DMS53 treated with DMSO at 0.1 percent for 48 hours (cell line): ENCODE data around the gene CLDN24.

Source experiments
- DNase-seq: peaks from one replicate; lab custom pipeline; 2025; ENCODE audit not compliant: unreplicated experiment; lab: John Stamatoyannopoulos, UW

The CLDN24 gene

DNA sequence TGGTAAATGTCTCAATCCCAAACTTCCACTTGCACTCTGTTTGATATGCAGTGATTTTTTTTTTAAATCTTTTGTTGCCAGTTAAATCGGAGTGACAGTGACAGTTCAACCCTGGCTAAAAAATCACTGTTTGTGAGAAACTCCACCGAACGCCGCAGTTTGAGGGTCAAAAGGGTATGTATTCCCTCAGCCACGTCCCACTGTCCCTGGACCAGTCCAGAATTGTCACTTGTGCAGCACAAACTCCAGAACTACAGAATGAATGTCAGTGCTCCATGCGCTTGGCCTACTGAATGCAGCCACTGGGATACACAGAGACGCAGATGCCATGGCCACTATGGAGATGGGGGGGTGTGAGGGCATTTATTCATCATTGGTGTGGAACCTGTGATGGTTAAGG, 36.3 kb downstream of the CLDN24 start:
- no peak for DNase-seq

DNA sequence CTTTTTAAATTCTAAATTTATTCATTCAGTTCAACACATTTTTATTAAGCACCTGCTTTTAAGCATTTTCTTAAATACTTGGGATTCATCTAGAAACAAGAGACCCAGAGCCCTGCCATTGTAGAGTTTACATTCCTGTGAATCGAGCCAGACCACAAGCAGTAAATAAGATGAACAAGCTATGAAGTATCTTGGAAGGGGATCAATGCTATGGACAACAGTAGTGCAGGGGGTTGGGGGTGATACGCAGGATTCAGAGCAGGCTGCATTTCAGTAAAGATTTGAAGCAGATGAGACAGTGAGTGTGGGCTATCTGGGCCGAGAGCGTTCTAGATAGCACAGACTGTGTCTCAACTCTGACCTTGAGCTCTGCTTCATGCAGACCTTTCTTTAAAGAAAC, 37.3 kb downstream of the CLDN24 start:
- no peak for DNase-seq

DNA sequence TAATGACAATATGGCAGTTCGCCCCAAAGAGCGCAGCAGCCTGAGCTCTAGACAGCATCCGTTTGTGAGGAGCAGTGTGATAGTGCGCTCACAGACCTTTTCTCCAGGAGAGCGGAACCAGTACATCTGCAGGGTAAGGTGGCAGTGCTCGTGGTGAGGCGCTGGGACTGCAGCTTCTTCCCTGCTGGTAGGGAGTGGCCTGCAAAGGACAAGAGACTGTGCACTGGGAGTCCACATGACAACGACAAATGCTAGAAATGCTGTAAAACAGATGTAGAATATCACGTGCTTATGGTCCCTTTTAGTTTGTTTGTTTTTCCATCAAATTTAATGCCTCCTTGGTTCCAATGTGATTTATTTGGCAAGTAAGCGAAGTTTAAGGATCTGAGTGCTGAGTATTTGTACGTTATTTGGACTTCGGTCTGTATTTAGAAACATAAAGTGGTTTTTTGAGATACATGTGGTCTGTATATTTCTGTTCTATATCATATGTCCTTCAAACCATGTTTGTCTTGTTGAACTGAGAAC, 37.9 kb downstream of the CLDN24 start:
- no peak for DNase-seq

- no peak for DNase-seq
Observed at GRCh38 chr4:183276106-183276505, 46.1 kb downstream of the CLDN24 start.

- DNase-seq = no peak
Observed at GRCh38 chr4:183272384-183272783, 49.8 kb downstream of the CLDN24 start.
